GM18505 (cell line): ENCODE measurements around the gene TBX19.
"Not testable (repeated sequence)": the region's sequence is repeated elsewhere in the genome, so short reads cannot be mapped to it uniquely, and the experiment has no call there.

ENCODE experiments used
- ATAC-seq: cut with Tn5 transposase; IDR thresholded peaks from one replicate; pipeline ENCODE4 v1.9.1; 2021; ENCODE audit not compliant: unreplicated experiment
- POLR2A ChIP-seq: IDR thresholded peaks from 4 replicates; pipeline ENCODE4 v1.6.1; 2011; ENCODE audit warnings: borderline replicate concordance; ENCODE audit not compliant: insufficient read depth, insufficient read length; ENCODE audit errors: extremely low read depth

TBX19 gene

GRCh38 chr1:168338589-168339503, 58.2 kb downstream of the TBX19 start:
- ATAC-seq, result no peak
- TF ChIP-seq POLR2A, result no peak

- ATAC-seq, result no peak
- TF ChIP-seq POLR2A, result no peak
Observed at GRCh38 chr1:168340781-168341482, 60.3 kb downstream of the TBX19 start.

GRCh38 chr1:168341483-168341975, 60.9 kb downstream of the TBX19 start:
- no peak for TF ChIP-seq POLR2A
- no peak for ATAC-seq

- ATAC-seq, result peak; percentile 86
- TF ChIP-seq POLR2A, result no peak
Observed at GRCh38 chr1:168342572-168343280, 62.0 kb downstream of the TBX19 start.

GRCh38 chr1:168343566-168343965, 62.9 kb downstream of the TBX19 start:
- no peak for TF ChIP-seq POLR2A
- no peak for ATAC-seq

- no peak for ATAC-seq
- no peak for TF ChIP-seq POLR2A
Observed at GRCh38 chr1:168344517-168344916, 63.8 kb downstream of the TBX19 start.

GRCh38 chr1:168345939-168346338, 65.3 kb downstream of the TBX19 start:
- ATAC-seq, result no peak
- no peak for TF ChIP-seq POLR2A

GRCh38 chr1:168347630-168348029, 67.0 kb downstream of the TBX19 start:
- no peak for TF ChIP-seq POLR2A
- ATAC-seq, result no peak

- ATAC-seq, result no peak
- TF ChIP-seq POLR2A, result no peak
Observed at GRCh38 chr1:168348146-168348709, 67.6 kb downstream of the TBX19 start.

GRCh38 chr1:168354335-168355269, 73.9 kb downstream of the TBX19 start:
- not testable (repeated sequence) for ATAC-seq

GRCh38 chr1:168360151-168361021, 79.7 kb downstream of the TBX19 start:
- no peak for TF ChIP-seq POLR2A
- ATAC-seq, result no peak
